Central memory CD8-positive, alpha-beta T cell (primary cell): Measurements from ENCODE around the gene C4BPA.

ENCODE experiments used
- ATAC-seq: fragments of 150-1000 bp; cut with Tn5 transposase; replicated peaks from 2 replicates; pipeline ENCODE4 v1.10.0; 2022; ENCODE audit warnings: mild to moderate bottlenecking, moderate FRiP score, moderate number of reproducible peaks; ENCODE audit not compliant: poor library complexity, severe bottlenecking; ENCODE audit errors: extremely low read depth
- DNase-seq, 2 donors: peaks; one replicate each; pipeline ENCODE4 v3.0.0; 2021; ENCODE audit warnings: low spot score in 2 of 2
- H3K27ac Mint-ChIP-seq: one replicate; pipeline ENCODE4 v1.8.0; 2022; ENCODE audit warnings: low read depth, mild to moderate bottlenecking, moderate library complexity, mixed read lengths
- H3K27me3 Mint-ChIP-seq: one replicate; pipeline ENCODE4 v1.8.0; 2022; ENCODE audit warnings: mixed read lengths
- H3K36me3 Mint-ChIP-seq: one replicate; pipeline ENCODE4 v1.8.0; 2022; ENCODE audit warnings: mild to moderate bottlenecking, moderate library complexity, mixed read lengths; ENCODE audit not compliant: insufficient read depth
- H3K4me1 Mint-ChIP-seq: one replicate; pipeline ENCODE4 v1.8.0; 2022; ENCODE audit warnings: mixed read lengths
- H3K4me3 Mint-ChIP-seq: one replicate; pipeline ENCODE4 v1.8.0; 2022; ENCODE audit warnings: mild to moderate bottlenecking, moderate library complexity, mixed read lengths
- H3K9me3 Mint-ChIP-seq: one replicate; pipeline ENCODE4 v1.8.0; 2022; ENCODE audit warnings: mixed read lengths

The C4BPA gene

DNA sequence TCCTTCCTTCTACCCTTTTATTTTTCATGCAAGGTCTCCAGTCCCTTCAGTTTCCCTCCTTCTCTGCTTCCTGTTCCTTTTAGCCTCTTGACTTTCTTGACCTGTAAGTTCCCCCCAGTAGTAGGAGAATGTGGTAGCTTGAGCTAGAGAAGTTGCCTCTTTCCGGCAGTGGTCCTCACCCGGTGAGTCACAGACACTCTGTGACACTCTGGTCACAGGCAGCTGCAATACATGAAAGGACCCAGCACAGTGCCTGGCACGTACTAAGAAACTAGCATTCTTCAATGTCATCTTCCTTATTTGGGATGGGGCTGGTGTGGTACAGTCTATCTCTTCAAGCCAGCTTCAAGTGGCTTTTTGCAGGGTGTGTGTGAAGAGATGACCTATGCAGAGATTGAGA, 35.0 kb upstream of the C4BPA start:
- H3K27ac Mint-ChIP-seq: no peak overlapping the region
- H3K27me3 Mint-ChIP-seq: no peaks in the 10 kb centered on the region
- no peak overlapping the region for H3K4me3 Mint-ChIP-seq
- ATAC-seq (no peak), DNase-seq (no peak)
- H3K4me1 Mint-ChIP-seq: peaks cover 6% of the 10 kb centered on the region
- no peaks in the 10 kb centered on the region for H3K9me3 Mint-ChIP-seq
- H3K36me3 Mint-ChIP-seq: peaks cover 1% of the 10 kb centered on the region

DNA sequence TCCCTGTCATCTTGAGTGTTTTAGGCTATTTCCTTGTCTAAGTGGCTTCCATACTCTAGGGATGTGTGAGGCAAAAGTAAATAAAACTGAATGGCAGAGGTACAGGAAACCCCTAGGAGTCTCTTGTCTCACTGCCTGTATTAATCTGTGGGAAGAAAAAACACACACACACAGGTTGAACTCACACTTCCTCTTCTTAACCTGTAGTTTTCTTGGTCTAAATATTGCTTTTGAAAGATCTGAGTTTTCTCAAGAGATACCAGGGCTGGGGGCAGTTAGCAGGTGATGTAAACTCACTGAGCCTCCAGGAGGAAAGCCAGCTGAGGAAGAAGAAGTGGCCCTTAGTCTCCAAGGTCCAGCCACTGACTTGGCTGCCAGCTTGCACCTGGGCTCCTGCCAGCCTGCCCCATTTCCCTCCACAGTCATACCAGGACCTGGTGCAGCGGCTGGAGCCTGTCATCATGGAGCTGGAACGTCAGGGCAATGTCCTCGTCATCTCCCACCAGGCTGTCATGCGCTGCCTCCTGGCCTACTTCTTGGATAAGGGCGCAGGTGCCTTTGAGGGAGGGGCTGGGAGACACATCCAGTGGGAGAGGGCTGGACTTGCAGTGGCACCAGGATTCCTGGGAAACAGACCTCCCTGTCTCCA, 34.1 kb upstream of the C4BPA start:
- no peak overlapping the region for H3K27ac Mint-ChIP-seq
- no peaks in the 10 kb centered on the region for H3K9me3 Mint-ChIP-seq
- H3K4me3 Mint-ChIP-seq: no peak overlapping the region
- DNase-seq (no peak), ATAC-seq (no peak)
- no peaks in the 10 kb centered on the region for H3K27me3 Mint-ChIP-seq
- peaks cover 6% of the 10 kb centered on the region for H3K4me1 Mint-ChIP-seq
- peaks cover 1% of the 10 kb centered on the region for H3K36me3 Mint-ChIP-seq

DNA sequence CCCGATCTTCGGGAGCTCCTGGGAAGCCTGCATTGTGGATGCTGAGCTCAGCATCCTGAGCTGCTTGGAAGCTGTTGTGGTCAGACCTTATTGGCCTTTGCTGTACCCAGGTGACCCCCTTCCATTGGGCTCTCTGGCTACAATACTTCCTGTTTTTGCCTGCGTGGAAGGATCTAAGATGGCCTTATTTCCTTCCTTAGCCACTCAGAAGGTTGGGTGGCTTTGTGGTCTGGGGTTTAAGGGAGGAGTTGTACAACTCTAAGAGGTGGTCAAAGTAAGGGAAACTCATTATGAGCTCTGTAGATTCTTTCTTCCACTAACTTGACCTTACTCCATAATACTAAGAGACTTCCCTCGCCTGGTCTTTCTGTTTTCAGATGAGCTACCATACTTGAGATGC, 33.2 kb upstream of the C4BPA start:
- peak; percentile 28 for ATAC-seq
- peaks cover 1% of the 10 kb centered on the region for H3K36me3 Mint-ChIP-seq

DNA sequence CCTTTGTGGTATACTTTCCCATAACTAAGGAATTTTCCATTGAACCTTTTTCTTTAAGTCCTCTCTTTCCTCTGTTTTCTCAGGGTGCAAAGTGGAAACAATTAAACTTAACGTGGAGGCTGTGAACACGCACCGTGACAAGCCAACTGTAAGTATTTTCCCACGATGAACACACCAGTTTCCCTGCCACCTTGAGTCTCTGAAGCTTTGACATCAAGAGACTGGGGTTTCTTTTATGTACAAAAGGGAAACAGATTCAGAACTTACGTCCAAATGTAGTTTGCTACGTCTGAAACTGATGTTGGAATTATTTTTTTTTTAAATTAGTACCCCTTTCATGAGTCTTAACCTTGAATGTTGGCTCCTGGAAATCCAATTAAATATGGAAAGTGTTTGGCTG, 32.6 kb upstream of the C4BPA start:
- peaks cover 1% of the 10 kb centered on the region for H3K36me3 Mint-ChIP-seq
- H3K27ac Mint-ChIP-seq: no peak overlapping the region

More for the DNA sequence above, 33.2 kb upstream of the C4BPA start:
- no peak overlapping the region for H3K27ac Mint-ChIP-seq
- no peaks in the 10 kb centered on the region for H3K27me3 Mint-ChIP-seq
- no peak overlapping the region for H3K4me3 Mint-ChIP-seq
- H3K9me3 Mint-ChIP-seq: no peaks in the 10 kb centered on the region
- no peak for DNase-seq
- H3K4me1 Mint-ChIP-seq: peaks cover 6% of the 10 kb centered on the region

DNA sequence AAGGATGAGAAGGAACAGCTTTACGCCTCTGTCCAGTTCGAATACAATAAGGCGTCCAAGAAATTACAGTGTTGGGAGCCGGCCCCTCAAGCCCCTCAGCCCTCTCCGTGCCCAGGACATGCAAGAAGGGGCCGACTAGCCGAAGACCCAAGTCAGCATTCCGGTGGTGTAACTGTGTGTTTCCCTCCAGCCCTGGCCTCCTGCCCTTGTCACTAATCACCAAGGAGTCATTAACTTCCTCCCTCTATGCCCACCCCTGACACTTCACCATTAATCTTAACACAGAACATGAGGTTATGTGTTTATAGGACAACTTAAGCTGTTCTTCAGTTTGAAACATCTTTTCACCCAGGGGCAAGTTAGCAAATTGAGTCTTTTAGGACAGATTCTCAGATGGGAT, 31.8 kb upstream of the C4BPA start:
- Mint-ChIP-seq H3K4me3 (no peak overlapping the region), H3K27me3 (no peaks in the 10 kb centered on the region), H3K27ac (no peak overlapping the region), H3K9me3 (no peaks in the 10 kb centered on the region), H3K4me1 (peaks cover 6% of the 10 kb centered on the region), H3K36me3 (peaks cover 1% of the 10 kb centered on the region)
- no peak for ATAC-seq
- DNase-seq: no peak

More for the DNA sequence above, 32.6 kb upstream of the C4BPA start:
- Mint-ChIP-seq H3K4me1 (peaks cover 6% of the 10 kb centered on the region), H3K27me3 (no peaks in the 10 kb centered on the region), H3K9me3 (no peaks in the 10 kb centered on the region), H3K4me3 (no peak overlapping the region)
- DNase-seq (no peak), ATAC-seq (no peak)

DNA sequence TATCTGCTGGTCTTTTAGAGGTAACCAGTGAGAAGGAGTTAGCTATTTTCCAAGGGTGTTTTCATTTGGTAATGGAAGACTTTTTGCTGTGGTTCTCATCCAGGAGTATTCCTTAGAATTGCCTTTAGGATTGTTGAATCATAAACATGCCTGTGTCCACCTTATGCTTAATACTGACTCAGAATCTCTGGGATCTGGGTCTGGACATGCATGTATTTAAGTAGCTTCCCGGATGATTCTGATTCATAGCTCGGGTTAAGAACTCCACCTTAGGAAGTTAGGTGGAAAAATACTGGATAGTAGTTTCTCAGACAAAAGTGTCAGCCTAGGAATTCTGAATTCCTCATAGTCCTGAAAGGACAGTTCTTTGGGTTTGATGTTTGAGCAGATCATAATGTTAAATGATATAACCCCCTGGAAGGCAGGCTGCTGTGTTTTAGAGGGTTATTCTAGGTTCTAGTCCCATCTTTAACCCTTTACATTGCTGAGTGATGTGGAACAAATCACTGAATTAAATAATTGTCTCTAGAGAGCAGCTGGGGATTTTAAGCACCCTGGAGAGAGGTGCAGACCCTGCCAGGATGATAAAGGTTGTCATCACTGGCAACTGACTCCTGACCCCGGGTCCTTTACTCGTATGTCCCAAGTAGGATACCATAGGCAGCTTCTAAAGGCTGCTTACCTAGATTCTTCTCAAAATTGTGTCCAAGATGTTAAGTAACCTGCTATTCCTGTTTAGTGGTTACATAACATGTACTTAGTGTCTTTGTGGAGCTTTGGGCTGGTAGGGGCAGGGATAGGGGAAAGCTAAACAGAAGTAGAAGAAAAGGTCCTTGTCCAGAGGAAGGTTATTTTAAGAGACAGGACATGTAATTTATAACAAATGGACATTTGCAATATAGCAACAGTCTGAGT, 29.9 kb upstream of the C4BPA start:
- Mint-ChIP-seq H3K27ac (no peak overlapping the region), H3K4me3 (no peak overlapping the region), H3K27me3 (no peaks in the 10 kb centered on the region), H3K9me3 (no peaks in the 10 kb centered on the region), H3K4me1 (peaks cover 6% of the 10 kb centered on the region), H3K36me3 (no peaks in the 10 kb centered on the region)
- DNase-seq (no peak), ATAC-seq (no peak)

DNA sequence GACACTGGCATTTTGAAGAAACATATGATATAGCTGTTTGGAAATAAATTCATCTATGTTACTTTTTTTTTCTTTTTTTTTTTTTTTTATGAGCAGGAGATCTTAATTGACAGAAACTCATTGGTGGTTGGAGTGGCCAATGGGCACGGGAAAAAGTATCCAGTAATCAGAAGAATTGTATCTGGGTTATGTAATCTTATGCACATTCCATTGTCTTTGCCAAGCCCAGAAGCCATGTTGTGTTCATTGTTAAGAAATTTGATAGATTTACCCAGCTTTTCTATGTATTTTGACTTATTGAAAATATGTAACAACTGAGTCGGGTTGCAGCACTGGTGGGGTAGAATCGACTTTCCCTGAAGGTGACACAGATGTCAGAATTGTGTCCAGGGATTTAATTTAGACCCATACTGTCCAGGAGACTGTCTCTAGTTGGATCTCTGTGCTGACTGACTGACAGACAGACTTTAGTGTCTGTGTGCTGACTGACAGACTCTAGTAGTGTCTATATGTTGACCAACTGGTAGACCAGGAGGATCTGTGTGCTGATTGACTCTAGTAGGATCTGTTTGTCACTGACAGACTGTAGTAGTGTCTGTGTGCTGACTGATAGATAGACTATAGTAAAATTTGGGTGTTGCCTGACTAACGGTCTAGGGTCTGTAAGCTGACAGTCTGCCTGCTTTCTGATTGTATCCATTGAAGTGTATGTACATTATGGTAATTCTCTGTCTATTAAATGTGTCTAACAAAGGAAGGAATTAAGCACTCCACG, 27.7 kb upstream of the C4BPA start:
- no peak overlapping the region for H3K4me3 Mint-ChIP-seq
- H3K27me3 Mint-ChIP-seq: peaks cover 4% of the 10 kb centered on the region
- H3K9me3 Mint-ChIP-seq: no peaks in the 10 kb centered on the region
- no peaks in the 10 kb centered on the region for H3K36me3 Mint-ChIP-seq
- H3K27ac Mint-ChIP-seq: no peak overlapping the region
- ATAC-seq (no peak), DNase-seq (no peak)
- no peaks in the 10 kb centered on the region for H3K4me1 Mint-ChIP-seq

DNA sequence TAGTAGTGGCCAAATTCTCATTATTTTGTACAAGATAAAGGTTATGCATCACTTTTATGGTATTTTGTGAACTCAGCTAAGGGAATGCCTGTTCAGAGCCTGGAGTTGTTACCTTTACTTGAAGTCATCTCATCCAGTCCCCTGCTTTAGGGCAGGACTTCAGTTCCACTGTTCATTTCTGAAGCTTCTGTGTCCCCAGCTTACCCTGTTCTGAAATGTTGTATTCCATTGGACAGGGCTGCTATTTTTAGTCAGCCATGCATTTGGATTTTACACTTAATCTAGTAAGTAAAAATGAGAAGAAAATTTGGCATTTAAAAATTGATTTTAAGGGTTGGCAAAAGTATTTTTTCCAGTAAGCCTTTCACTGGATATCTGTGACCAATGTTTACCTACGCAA, 27.0 kb upstream of the C4BPA start:
- ATAC-seq: no peak
- no peaks in the 10 kb centered on the region for H3K36me3 Mint-ChIP-seq
- H3K27ac Mint-ChIP-seq: no peak overlapping the region
- peaks cover 11% of the 10 kb centered on the region for H3K27me3 Mint-ChIP-seq
- no peaks in the 10 kb centered on the region for H3K9me3 Mint-ChIP-seq
- H3K4me3 Mint-ChIP-seq: no peak overlapping the region
- DNase-seq: no peak
- H3K4me1 Mint-ChIP-seq: no peaks in the 10 kb centered on the region

DNA sequence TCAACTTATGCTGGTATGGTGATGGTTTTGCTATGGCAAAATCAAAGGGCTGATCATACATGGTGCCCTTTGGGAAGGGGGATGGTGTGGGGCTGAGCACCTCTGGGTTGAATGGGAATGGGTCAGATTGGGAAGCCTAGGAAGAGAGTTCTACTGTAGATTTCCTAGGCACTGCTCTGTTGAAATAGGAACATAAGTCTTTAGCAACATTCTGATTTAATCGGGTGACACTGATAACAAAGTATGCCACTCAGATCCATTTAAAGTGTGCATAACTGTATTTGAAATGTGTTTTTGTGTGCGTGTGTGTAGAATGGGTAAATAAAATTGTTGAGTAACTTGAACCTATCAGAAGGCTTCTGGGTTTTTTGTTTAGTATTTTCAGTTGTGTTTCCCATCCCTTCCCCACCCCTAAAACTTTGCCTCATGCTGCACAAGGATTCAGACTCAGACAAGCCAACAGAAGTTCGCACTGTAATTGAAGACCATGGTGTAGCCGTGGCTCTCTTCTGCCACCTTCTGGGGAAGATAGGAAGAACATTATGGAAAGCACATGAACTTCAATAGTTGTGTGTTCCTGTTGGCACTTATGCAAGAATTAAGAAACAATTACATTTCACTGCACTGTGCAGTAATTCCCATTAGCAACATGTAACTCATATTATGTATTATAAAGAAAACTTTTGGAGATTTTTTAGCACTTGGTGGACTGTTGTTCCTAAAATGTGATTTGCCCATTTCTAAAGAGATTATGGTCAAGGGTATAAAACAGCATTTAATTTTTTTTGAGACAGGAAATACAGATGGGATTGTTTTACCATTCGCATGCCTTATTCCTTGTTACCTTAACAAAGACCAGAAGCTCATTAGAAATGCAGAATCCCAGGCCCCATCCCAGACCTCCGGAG, 26.3 kb upstream of the C4BPA start:
- ATAC-seq (peak; percentile 60), DNase-seq (peak; percentile 45 to 64)
- no peaks in the 10 kb centered on the region for H3K4me1 Mint-ChIP-seq
- H3K4me3 Mint-ChIP-seq: no peak overlapping the region
- H3K36me3 Mint-ChIP-seq: no peaks in the 10 kb centered on the region
- H3K9me3 Mint-ChIP-seq: no peaks in the 10 kb centered on the region
- peaks cover 18% of the 10 kb centered on the region for H3K27me3 Mint-ChIP-seq
- no peak overlapping the region for H3K27ac Mint-ChIP-seq

DNA sequence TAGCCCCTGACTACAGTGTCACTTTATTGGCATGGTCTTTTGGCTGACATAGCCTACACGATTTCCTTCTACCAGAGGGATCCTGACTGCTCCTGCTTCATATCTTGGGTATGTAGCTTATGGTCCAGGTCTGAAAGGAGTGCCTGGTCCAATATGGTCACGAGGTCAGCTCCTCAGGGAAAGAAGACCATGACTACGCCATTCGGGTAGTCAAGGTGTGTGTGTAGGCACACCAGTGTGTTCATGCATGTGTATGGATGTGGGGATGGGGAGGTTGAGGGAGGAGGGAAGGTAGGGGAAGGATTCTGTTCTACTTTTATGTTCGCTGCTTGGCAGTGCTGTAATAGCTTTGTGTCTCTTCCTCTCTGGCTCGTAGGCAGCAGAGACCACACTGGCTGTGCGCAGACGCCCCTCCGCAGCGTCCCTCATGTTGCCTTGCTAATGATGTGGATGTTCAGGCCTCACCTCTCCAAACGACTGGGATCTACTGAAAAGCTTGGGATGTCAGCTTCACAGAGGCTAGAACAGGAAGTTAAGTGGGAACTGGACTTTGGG, 25.4 kb upstream of the C4BPA start:
- no peaks in the 10 kb centered on the region for H3K9me3 Mint-ChIP-seq
- H3K4me3 Mint-ChIP-seq: no peak overlapping the region
- H3K4me1 Mint-ChIP-seq: no peaks in the 10 kb centered on the region
- ATAC-seq (no peak), DNase-seq (no peak)
- H3K36me3 Mint-ChIP-seq: no peaks in the 10 kb centered on the region
- no peak overlapping the region for H3K27ac Mint-ChIP-seq
- peaks cover 27% of the 10 kb centered on the region for H3K27me3 Mint-ChIP-seq

DNA sequence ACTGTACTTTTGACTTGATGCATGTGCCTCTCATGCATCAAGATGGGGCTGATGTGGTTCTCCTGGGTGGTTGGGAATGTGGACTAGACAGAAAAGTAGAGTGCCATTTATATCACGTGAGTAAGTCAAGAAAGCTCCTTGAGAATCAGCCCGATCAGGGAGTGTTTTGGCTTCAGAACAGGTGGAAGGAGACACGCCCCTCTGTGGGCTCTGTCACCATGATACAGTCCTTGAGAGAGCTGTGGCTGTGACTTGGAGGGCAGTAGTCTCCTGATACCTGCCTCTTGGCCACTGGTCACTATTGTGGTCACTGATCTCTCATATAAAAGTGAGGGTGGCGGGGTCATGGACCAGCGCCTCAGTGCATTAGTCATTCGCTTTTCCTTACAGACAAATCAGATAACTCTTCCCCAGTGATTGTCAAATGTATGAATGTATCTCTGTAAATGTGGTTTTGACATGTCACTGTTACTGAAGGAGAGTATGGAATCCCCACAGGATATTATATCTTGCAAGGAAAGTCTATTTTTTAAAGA, 24.3 kb upstream of the C4BPA start:
- DNase-seq (no peak), ATAC-seq (no peak)
- Mint-ChIP-seq H3K36me3 (no peaks in the 10 kb centered on the region), H3K4me1 (no peaks in the 10 kb centered on the region), H3K27me3 (peaks cover 38% of the 10 kb centered on the region), H3K4me3 (no peak overlapping the region), H3K9me3 (no peaks in the 10 kb centered on the region), H3K27ac (no peak overlapping the region)
